D721Med (cell line): ENCODE results near the gene SYT6.

Experiments used
- DNase-seq: peaks from one replicate; pipeline ENCODE4 v3.0.0; 2011; ENCODE audit warnings: low spot score; ENCODE audit not compliant: insufficient read length
- FAIRE-seq: peaks from 2 replicates; lab custom pipeline; 2011; peaks lifted over from hg19 to GRCh38; lab: Jason Lieb, UNC
- CTCF ChIP-seq: IDR thresholded peaks from 2 replicates; pipeline ENCODE4 v1.5.1; 2012; ENCODE audit warnings: mild to moderate bottlenecking, control low read depth; ENCODE audit not compliant: insufficient read depth; ENCODE audit errors: missing control alignments

The SYT6 gene

GRCh38 chr1:114189398-114189797 is 35.7 kb upstream of the SYT6 start:
- TF ChIP-seq CTCF, result no peak
- FAIRE-seq, result no peak
- DNase-seq, result no peak

GRCh38 chr1:114181356-114181755 is 27.7 kb upstream of the SYT6 start:
- FAIRE-seq, result no peak
- no peak for TF ChIP-seq CTCF
- no peak for DNase-seq

- no peak for FAIRE-seq
- no peak for TF ChIP-seq CTCF
- DNase-seq, result no peak
Observed at GRCh38 chr1:114180742-114181141, 27.1 kb upstream of the SYT6 start.

GRCh38 chr1:114178936-114179335 is 25.3 kb upstream of the SYT6 start:
- TF ChIP-seq CTCF, result no peak
- FAIRE-seq (no peak), DNase-seq (no peak)

- DNase-seq (no peak), FAIRE-seq (no peak)
- TF ChIP-seq CTCF, result no peak
Observed at GRCh38 chr1:114177282-114177681, 23.6 kb upstream of the SYT6 start.

GRCh38 chr1:114176366-114176765 is 22.7 kb upstream of the SYT6 start:
- FAIRE-seq, result no peak
- TF ChIP-seq CTCF, result no peak
- DNase-seq, result no peak

GRCh38 chr1:114173680-114174079 is 20.0 kb upstream of the SYT6 start:
- FAIRE-seq (no peak), DNase-seq (no peak)
- no peak for TF ChIP-seq CTCF
